ENCODE results near the gene ANKRA2.
A peak's percentile ranks its signal among the peaks of the same experiment; 100 is the strongest.
"Not testable (repeated sequence)": the region's sequence is repeated elsewhere in the genome, so short reads cannot be mapped to it uniquely, and the experiment has no call there.

The ANKRA2 gene

GRCh38 chr5:73550016-73550415, 15.4 kb downstream of the ANKRA2 start:
- DNase-seq (ENCODE audit: low read depth in 2 of 2), result no peak

GRCh38 chr5:73545403-73545779, 20.0 kb downstream of the ANKRA2 start:
- no peak for DNase-seq (ENCODE audit: low read depth in 2 of 2)

GRCh38 chr5:73544429-73545402, 20.7 kb downstream of the ANKRA2 start:
- DNase-seq (ENCODE audit: low read depth in 2 of 2), result no peak

GRCh38 chr5:73542020-73542419, 23.4 kb downstream of the ANKRA2 start:
- DNase-seq (ENCODE audit: low read depth in 2 of 2), result no peak

GRCh38 chr5:73540192-73540591, 25.2 kb downstream of the ANKRA2 start:
- no peak for DNase-seq (ENCODE audit: low read depth in 2 of 2)

GRCh38 chr5:73539730-73540129, 25.7 kb downstream of the ANKRA2 start:
- no peak for DNase-seq (ENCODE audit: low read depth in 2 of 2)

- DNase-seq (ENCODE audit: low read depth in 2 of 2), result no peak
These were observed 30.5 kb downstream of the ANKRA2 start for GRCh38 chr5:73534971-73535370.

- no peak for DNase-seq (ENCODE audit: low read depth in 2 of 2)
These were observed 31.3 kb downstream of the ANKRA2 start for GRCh38 chr5:73534011-73534644.

GRCh38 chr5:73532195-73532594, 33.2 kb downstream of the ANKRA2 start:
- DNase-seq (ENCODE audit: low read depth in 2 of 2), result no peak

- DNase-seq (ENCODE audit: low read depth in 2 of 2), result no peak
These were observed 34.1 kb downstream of the ANKRA2 start for GRCh38 chr5:73531356-73531755.

- no peak for DNase-seq (ENCODE audit: low read depth in 2 of 2)
These were observed 36.4 kb downstream of the ANKRA2 start for GRCh38 chr5:73529081-73529480.

- no peak for DNase-seq (ENCODE audit: low read depth in 2 of 2)
These were observed 37.2 kb downstream of the ANKRA2 start for GRCh38 chr5:73528248-73528647.

- DNase-seq (ENCODE audit: low read depth in 2 of 2), result no peak
These were observed 39.7 kb downstream of the ANKRA2 start for GRCh38 chr5:73525606-73526203.

GRCh38 chr5:73523861-73524260, 41.6 kb downstream of the ANKRA2 start:
- no peak for DNase-seq (ENCODE audit: low read depth in 2 of 2)

- DNase-seq (ENCODE audit: low read depth in 2 of 2), result no peak
These were observed 42.5 kb downstream of the ANKRA2 start for GRCh38 chr5:73522989-73523388.

- DNase-seq (ENCODE audit: low read depth in 2 of 2), result peak; percentile 14 to 26
These were observed 45.7 kb downstream of the ANKRA2 start for GRCh38 chr5:73519531-73520283.

GRCh38 chr5:73515232-73515631, 50.2 kb downstream of the ANKRA2 start:
- no peak for DNase-seq (ENCODE audit: low read depth in 2 of 2)

GRCh38 chr5:73514418-73514817, 51.0 kb downstream of the ANKRA2 start:
- DNase-seq (ENCODE audit: low read depth in 2 of 2), result no peak

- no peak for DNase-seq (ENCODE audit: low read depth in 2 of 2)
These were observed 51.4 kb downstream of the ANKRA2 start for GRCh38 chr5:73513996-73514395.

GRCh38 chr5:73508521-73508920, 56.9 kb downstream of the ANKRA2 start:
- not testable (repeated sequence) for DNase-seq (ENCODE audit: low read depth in 2 of 2)

- no peak for DNase-seq (ENCODE audit: low read depth in 2 of 2)
These were observed 58.4 kb downstream of the ANKRA2 start for GRCh38 chr5:73507062-73507461.

GRCh38 chr5:73506459-73506955, 58.9 kb downstream of the ANKRA2 start:
- no peak for DNase-seq (ENCODE audit: low read depth in 2 of 2)

Measured in activated CD8-positive, alpha-beta memory T cell treated with anti-CD3 and anti-CD28 coated beads for 4 hours (primary cell).